ENCODE results near the gene MAP2K5. TPM values are rescaled to one million over a fixed set of nuclear protein-coding genes. Genes with fewer than 3 reads are reported as not detected.

The MAP2K5 gene
- total RNA-seq, 4 donors from 2014 or later, result 7.7 to 15.1 (median 12.0) TPM

DNA sequence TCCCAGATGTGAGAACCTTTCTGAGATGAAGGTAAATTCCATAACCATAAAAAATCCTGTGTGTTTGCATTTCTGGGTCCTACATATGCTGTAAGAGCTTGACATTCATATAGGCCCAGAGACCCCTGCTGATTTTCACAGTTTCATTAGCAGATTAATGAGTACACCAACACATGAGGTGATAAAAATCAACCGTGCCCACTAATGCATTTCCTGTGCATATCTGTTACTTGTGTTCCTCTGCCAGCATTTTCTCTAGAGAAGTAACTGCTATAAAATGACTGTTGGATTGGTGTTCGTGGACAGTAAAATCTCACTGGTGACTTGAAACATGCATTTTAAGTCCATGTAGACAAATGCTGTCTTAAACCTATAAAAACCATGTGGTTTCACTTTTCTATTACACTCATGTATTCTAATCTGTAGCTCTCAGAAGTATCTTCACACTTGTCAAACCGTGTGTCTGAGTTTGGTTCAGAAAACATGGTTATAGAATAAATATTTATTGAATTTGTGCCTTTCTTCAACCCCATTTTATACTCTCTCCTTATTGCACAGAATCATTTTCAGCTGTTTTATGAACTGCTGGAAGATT lies 14.6 kb downstream of the MAP2K5 start:
- peaks cover 0 to 49% of the 10 kb centered on the region in 2 donors for H3K36me3 ChIP-seq
- no peak overlapping the region for H3K4me3 ChIP-seq
- H3K4me1 ChIP-seq, result no peaks in the 10 kb centered on the region
- 73 to 81% methylated on average over 3 of the region's 3 CpGs for WGBS, 2 donors (ENCODE audit: low coverage in 1 of 2)
- H3K27me3 ChIP-seq, result no peaks in the 10 kb centered on the region
- TF ChIP-seq, protein P1, sequence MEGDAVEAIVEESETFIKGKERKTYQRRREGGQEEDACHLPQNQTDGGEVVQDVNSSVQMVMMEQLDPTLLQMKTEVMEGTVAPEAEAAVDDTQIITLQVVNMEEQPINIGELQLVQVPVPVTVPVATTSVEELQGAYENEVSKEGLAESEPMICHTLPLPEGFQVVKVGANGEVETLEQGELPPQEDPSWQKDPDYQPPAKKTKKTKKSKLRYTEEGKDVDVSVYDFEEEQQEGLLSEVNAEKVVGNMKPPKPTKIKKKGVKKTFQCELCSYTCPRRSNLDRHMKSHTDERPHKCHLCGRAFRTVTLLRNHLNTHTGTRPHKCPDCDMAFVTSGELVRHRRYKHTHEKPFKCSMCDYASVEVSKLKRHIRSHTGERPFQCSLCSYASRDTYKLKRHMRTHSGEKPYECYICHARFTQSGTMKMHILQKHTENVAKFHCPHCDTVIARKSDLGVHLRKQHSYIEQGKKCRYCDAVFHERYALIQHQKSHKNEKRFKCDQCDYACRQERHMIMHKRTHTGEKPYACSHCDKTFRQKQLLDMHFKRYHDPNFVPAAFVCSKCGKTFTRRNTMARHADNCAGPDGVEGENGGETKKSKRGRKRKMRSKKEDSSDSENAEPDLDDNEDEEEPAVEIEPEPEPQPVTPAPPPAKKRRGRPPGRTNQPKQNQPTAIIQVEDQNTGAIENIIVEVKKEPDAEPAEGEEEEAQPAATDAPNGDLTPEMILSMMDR (IDR thresholded peaks at IDR 0.05), result no peak
- TF ChIP-seq POLR2A (IDR thresholded peaks at IDR 0.05) (no peak), POLR2AphosphoS5 (IDR thresholded peaks at IDR 0.05) (no peak), EP300 (IDR thresholded peaks at IDR 0.05) (no peak)
- ATAC-seq, result no peak
- no peaks in the 10 kb centered on the region for H3K9me3 ChIP-seq
- no peak overlapping the region for H3K27ac ChIP-seq

DNA sequence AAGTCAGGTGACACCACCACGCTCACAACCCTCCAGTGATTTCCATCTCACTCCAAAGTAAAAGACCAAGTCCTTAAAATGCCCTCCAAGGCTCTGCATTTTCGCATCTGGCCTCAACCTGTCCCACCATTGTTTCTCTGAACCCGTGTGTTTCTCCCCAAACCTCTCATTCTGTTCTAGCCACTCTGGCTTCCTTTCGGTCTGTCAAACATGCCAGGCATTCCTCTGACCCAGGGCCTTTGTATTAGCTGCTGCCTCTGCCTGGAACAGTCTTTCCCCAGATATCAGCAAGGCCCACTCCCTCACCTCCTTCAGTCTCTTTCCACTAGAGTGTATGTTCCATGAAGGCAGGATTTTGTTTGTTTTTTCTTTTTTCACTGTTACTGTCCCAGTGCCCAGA lies 16.0 kb downstream of the MAP2K5 start:
- Histone ChIP-seq H3K27ac (no peak overlapping the region), H3K4me1 (no peaks in the 10 kb centered on the region), H3K36me3 (peaks cover 0 to 50% of the 10 kb centered on the region in 2 donors), H3K9me3 (no peaks in the 10 kb centered on the region), H3K4me3 (no peak overlapping the region), H3K27me3 (no peaks in the 10 kb centered on the region)
- TF ChIP-seq, protein P1 (IDR thresholded peaks at IDR 0.05), result no peak
- TF ChIP-seq POLR2A (IDR thresholded peaks at IDR 0.05) (no peak), POLR2AphosphoS5 (IDR thresholded peaks at IDR 0.05) (no peak), EP300 (IDR thresholded peaks at IDR 0.05) (no peak)
- no peak for ATAC-seq
- 90% methylated on average over 2 to 4 of the region's 4 CpGs for WGBS, 2 donors (ENCODE audit: low coverage in 1 of 2)

DNA sequence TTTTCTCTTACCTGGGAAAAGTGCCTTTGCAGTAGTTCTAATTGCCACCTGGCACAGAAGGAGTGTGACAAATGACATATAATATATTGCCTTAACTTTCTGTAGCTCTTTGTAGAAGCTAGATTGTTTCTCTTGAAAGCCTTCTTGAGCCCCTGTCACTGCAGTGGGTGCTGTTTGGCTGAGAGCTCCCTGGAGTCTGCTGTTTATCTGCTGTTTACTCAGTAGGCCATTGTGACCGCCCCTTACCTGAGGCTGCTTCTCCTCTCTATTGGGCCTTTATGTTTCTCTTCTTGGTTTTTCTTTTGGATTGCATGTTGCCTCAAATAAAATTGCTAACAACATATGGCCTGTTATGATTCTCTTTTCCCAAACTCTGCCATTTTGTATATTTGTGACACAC lies 16.7 kb downstream of the MAP2K5 start:
- Histone ChIP-seq H3K36me3 (peaks cover 0 to 54% of the 10 kb centered on the region in 2 donors), H3K4me1 (no peaks in the 10 kb centered on the region), H3K27ac (no peak overlapping the region), H3K27me3 (no peaks in the 10 kb centered on the region), H3K4me3 (no peak overlapping the region), H3K9me3 (no peaks in the 10 kb centered on the region)
- WGBS, 2 donors (ENCODE audit: low coverage in 1 of 2), result 86 to 100% methylated on average over 1 of the region's 1 CpG
- no peak for ATAC-seq
- TF ChIP-seq EP300 (IDR thresholded peaks at IDR 0.05) (no peak), POLR2A (IDR thresholded peaks at IDR 0.05) (no peak), POLR2AphosphoS5 (IDR thresholded peaks at IDR 0.05) (no peak)
- TF ChIP-seq, protein P1 (IDR thresholded peaks at IDR 0.05), result no peak

DNA sequence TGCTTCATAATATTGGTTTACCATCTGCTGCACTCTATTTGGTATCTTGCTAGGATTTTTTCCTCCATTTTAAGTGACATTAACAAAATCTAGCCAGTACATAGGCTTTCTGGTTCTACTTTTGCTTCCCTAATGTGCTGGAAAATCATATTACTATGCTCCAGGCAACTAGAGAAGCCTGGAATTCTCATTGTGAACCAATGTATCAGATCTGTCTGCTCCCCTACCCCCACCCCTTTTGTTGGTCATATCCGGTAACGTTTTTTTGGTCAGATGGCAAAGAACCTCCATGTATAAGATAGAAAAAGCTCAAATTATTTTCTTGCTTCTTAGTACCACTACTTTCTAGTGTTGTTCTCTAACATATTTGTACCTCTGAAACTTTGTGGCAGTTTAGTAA lies 17.1 kb downstream of the MAP2K5 start:
- Histone ChIP-seq H3K4me3 (no peak overlapping the region), H3K27ac (no peak overlapping the region), H3K4me1 (no peaks in the 10 kb centered on the region), H3K27me3 (no peaks in the 10 kb centered on the region), H3K36me3 (peaks cover 0 to 53% of the 10 kb centered on the region in 2 donors), H3K9me3 (no peaks in the 10 kb centered on the region)
- TF ChIP-seq POLR2A (IDR thresholded peaks at IDR 0.05) (no peak), EP300 (IDR thresholded peaks at IDR 0.05) (no peak), POLR2AphosphoS5 (IDR thresholded peaks at IDR 0.05) (no peak)
- TF ChIP-seq, protein P1 (IDR thresholded peaks at IDR 0.05), result no peak
- 95 to 100% methylated on average over 2 of the region's 2 CpGs for WGBS, 2 donors (ENCODE audit: low coverage in 1 of 2)
- no peak for ATAC-seq

DNA sequence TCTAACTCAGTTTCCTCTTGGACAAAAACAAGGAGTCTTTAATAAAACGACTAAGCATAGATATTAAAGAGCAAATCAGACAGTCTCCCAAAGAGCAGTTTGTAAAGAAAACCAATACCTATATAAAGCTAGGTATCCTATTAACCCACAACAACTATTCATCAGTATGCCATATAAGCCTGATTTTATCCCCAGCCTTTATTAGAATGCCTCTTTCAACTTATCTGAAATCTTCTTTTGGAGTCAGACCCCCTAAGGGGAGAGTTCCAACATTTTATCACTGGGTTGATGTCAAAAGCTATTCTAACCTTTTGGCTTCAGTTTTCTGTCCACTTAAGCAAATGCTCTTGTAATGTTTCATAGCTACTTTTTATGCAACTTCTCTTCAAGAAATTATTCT lies 17.8 kb downstream of the MAP2K5 start:
- Histone ChIP-seq H3K27ac (no peak overlapping the region), H3K9me3 (no peaks in the 10 kb centered on the region), H3K36me3 (peaks cover 0 to 49% of the 10 kb centered on the region in 2 donors), H3K27me3 (no peaks in the 10 kb centered on the region), H3K4me3 (no peak overlapping the region), H3K4me1 (no peaks in the 10 kb centered on the region)
- TF ChIP-seq POLR2A (IDR thresholded peaks at IDR 0.05), result no peak
- no peak for TF ChIP-seq POLR2AphosphoS5 (IDR thresholded peaks at IDR 0.05)
- TF ChIP-seq, protein P1 (IDR thresholded peaks at IDR 0.05), result no peak
- no peak for TF ChIP-seq EP300 (IDR thresholded peaks at IDR 0.05)
- no peak for ATAC-seq
- 86 to 100% methylated on average over 1 of the region's 1 CpG for WGBS, 2 donors (ENCODE audit: low coverage in 1 of 2)
